HG02973 (cell line): ENCODE measurements around the gene ABCC3.

Source experiments
- ATAC-seq: cut with Tn5 transposase; IDR thresholded peaks from one replicate; pipeline ENCODE4 v1.9.1; 2021; ENCODE audit warnings: moderate library complexity; ENCODE audit not compliant: unreplicated experiment

ABCC3 gene

DNA sequence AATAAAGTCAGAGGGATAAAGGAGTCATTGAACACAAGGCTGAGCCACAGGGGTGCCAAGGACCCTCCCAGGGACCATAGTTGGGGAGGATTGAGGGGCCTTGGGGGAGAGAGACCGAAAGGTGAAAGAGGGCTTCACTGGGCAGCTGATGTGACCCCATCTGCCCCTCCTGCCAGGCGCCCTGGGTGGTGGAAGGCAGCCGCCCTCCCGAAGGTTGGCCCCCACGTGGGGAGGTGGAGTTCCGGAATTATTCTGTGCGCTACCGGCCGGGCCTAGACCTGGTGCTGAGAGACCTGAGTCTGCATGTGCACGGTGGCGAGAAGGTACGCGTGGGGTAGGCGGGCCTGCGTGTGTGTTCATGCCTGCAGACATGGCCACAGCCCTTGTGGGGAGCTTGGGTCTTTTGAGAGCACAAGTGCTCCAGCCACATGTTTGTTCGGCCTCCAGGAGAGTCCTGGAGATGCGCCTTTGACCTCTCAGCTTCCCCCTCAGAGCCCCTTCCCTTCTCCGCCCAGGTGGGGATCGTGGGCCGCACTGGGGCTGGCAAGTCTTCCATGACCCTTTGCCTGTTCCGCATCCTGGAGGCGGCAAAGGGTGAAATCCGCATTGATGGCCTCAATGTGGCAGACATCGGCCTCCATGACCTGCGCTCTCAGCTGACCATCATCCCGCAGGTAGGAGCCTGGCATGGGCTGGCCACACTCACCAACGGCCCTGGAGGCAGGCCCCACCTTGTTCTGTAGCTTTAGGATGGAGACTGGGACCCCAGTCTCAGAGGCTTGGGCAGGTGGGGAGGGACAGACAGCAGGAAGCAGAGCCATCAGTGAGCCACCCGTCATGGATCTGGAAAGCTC is 49.0 kb downstream of the ABCC3 start:
- no peak for ATAC-seq

DNA sequence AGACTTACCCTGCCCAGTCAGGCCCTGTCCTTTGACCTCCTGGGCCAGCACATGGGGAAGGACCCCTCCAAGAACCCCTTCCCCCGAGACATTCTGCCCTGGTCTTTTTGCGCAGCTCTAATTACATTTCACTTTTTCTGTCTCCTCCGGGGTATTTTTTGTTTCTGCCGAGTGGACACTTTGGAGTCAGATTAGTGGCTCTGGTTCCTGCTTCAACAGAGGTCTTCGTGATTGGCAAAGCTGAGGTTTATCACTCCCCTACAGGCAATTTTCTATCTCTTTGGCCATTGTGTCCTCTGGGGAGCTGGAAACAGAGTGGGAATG is 49.6 kb downstream of the ABCC3 start:
- no peak for ATAC-seq

DNA sequence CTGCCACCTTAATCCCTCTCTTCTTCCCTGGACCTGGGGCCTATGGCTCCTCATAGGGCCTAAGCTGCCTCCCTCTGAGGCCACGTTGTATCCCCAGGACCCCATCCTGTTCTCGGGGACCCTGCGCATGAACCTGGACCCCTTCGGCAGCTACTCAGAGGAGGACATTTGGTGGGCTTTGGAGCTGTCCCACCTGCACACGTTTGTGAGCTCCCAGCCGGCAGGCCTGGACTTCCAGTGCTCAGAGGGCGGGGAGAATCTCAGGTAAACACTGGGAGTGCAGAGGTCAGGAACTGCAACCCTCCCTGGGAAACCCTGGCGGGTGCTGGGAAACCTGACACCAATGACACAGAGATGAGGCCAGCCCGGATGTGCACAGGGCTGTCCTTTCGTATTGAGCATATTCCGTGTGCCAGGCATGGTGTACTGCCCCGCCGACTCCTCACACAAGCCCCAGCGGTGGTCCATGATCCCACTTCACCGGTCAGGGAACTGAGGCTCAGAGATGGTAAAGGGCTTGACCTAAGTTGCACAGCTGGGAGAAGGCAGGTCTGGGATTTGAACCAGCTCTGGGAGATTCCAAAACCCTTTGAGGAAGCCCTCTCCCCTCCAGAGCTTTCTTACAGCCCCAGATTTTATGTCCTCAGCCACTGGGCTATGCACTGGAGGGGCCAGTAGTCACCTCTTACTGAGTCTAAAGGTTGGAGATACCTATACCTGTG is 50.1 kb downstream of the ABCC3 start:
- no peak for ATAC-seq

DNA sequence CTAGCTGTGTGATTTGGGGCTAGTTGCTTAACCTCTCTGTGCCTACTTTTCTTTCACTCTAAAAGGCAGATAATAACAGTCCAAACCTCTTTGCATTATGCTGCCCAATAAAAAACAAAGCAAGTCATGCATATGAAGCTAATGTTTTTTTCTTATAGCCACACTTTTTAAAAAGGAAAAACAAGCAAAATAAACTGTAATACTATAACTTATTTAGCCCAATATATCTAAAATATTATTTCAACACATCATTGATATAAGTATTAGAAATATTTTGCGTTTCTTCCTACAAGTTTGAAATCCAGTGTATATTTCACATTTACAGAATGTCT is 50.6 kb downstream of the ABCC3 start:
- ATAC-seq = no peak

DNA sequence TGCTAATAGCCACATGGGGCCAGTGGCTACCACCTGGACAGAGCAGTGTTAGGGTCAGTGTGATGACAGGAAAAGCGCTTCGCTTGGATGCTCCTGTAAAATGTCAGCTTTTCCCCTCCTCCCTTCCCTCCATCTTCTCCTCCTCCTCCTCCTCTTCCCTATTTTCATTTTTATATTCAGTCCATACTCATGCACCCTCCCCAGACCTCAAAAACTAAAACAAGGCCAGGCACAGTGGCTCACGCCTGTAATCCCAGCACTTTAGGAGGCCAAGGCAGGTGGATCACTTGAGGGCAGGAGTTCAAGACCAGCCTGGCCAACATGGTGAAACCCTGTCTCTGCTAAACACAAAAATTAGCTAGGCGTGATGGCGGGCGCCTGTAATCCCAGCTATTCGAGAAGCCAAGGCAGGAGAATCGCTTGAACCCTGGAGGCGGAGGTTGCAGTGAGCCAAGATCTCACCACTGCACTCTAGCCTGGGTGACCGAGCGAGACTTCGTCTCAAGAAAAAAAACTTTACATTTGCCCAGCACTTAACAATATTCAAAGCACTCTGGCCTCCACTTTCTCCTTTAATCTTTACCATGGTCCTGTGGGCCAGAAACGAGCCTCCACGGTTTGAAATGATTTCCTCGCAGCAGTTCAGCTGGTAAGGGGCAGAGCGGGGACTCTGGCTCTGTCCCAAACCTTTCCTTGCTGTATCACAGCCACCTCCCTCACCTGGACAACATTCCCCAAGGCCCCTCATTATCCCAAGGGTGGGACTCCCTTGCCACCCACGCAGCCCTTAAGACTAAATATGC is 51.2 kb downstream of the ABCC3 start:
- no peak for ATAC-seq

DNA sequence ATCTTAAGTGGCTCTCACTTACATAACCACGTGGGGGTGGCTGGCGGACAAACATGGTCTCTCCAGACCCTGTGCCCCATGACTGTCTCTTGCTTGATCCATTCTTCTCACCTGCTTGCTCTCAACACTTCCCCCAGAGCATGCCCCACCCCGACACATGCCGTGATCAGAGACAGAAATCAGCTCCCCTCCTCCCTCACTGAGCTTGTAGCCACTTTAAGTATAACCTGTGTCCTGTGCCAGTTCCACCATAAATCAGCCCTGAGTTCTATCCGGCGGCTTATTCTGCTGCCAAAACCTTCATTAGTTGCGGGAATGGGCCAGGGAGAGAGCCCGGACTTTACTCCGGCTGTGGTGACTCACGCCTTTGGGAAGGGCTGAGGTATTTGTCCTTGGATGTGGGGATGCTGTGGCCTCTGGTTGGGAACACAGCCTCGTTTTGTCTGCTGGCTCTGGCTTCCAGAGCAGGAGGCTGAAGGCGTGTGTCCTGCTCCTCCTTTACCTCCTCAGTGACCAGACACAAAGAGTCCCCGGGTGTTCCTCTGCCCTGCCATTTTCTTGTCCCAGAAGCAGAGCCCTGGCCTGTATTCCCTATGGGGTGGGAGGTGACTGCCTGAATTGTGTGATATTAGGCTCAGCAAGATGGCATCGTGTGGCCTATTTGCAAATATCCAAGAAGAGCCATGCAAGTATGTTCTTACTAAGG is 52.0 kb downstream of the ABCC3 start:
- ATAC-seq = no peak

DNA sequence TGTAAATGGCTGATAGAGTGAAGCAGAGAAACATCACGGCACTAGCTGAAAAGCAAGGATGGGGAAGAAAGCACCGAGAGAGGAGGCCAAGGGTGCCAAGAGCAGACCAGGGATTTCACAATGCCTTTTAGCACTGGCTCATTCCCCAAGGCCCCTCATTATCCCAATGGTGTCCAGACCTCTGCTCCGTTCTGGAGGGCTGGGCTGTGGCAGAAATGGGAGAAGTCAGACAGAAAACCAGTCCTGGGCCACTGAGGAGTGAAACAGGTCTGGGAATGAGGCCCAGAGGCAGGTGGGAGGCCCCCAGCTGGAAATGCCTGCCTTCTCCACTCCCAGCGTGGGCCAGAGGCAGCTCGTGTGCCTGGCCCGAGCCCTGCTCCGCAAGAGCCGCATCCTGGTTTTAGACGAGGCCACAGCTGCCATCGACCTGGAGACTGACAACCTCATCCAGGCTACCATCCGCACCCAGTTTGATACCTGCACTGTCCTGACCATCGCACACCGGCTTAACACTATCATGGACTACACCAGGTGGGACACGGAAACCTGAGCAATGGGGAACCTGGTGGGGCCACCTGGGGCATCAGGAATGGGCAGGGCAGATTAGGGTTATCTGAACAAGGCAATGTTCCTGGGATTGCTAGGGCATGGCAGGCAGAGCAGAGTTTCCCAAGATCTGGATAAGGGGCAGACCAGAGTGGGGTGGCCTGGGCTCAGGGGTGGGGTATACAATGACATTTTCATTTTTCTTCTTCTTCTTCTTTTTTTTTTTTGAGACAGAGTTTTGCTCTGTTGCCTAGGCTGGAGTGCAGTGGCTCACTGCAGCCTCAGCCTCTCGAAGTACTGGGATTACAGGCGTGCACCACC is 52.8 kb downstream of the ABCC3 start:
- no peak for ATAC-seq

DNA sequence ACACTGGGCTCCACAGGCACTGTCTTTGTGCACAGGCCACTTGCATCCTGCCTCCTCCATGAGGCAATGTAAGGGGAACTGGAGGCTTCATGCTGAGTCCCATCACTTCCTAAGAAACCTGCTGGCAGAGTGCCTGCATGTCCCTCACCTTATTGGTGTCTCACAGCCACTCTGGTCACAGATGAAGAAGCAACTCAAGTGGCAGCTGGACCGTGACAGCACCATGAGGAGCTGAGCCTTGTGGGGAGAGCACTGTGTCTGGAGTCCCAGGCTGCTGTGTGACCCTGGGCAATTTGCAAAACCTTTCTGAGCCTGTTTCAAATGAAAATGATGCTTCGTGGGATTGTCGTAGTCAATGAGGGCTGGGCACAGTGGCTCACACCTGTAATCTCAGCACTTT is 53.6 kb downstream of the ABCC3 start:
- no peak for ATAC-seq

DNA sequence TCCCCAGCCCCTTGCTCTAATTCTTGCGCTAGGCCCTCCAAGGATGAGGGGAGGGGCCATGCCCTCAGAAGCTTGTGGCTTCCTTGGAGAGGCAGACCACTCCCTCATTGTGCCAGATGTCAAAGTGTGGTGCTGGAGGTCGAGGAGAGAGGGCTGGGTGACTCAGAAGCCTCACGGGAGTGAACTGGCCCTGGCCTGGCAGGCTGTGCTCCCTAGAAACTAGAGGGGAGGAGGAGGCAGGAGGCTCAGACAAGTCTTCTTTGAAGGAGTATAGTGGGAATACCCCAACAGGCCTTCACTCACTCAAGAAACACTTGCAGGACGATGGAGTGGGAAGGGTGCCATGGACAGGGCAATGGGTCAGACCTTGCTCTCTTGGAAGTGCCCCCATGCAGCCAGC is 54.6 kb downstream of the ABCC3 start:
- ATAC-seq = no peak

DNA sequence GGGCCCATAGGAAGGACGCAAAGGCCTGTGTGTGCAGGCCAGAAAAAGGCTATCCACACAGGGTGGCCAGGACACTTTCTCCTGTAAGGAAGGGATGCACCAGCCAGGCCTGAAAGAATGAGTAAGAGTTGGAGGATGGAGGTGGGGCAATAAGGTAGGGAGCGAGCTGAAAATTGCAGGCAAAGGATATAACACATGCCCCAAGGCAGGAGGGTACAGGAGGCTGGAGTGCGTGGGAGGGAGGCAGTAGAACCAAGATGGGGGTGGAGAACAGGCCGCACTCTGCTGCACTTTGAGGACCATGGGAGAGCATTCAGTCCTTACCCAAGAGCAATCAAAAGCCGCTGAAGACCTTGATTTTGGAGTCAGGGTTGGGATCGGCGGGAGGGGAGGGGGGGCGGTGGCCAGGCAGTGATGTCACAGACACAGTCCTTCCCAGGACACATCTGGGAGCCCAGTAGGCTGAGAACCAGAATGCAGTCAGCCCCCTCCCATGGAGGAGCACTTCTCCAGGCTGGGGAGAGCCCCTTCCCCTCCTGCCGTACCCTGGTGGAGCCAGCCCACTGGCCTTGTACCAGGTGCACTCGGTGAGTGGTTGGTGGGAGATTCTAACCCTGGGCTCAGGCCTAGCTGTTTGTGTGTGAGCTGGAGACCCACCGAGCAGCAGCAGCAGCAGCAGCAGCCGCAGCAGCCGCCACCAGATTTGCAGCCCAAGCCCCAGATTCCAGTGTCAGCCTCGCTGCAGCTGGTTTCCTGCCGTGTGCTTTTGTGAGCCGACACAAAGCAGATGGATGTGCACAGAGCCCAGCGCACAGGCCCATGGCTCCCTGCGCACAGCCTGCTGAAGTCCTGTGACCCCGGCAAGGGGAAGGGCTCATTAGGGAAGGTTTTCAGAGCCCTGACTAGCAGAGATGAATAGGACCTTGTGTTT is 55.5 kb downstream of the ABCC3 start:
- ATAC-seq = no peak

DNA sequence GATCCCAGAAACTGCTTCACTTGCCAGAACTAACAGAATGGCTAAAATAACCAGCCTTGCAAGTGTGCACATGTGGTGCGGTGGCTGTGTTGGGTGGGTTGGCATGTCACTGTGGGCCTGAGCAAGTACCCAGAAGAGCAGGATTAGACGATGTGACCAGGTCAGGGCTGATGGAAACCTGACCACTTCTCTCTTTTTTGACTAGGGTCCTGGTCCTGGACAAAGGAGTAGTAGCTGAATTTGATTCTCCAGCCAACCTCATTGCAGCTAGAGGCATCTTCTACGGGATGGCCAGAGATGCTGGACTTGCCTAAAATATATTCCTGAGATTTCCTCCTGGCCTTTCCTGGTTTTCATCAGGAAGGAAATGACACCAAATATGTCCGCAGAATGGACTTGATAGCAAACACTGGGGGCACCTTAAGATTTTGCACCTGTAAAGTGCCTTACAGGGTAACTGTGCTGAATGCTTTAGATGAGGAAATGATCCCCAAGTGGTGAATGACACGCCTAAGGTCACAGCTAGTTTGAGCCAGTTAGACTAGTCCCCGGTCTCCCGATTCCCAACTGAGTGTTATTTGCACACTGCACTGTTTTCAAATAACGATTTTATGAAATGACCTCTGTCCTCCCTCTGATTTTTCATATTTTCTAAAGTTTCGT is 56.3 kb downstream of the ABCC3 start:
- ATAC-seq = no peak

DNA sequence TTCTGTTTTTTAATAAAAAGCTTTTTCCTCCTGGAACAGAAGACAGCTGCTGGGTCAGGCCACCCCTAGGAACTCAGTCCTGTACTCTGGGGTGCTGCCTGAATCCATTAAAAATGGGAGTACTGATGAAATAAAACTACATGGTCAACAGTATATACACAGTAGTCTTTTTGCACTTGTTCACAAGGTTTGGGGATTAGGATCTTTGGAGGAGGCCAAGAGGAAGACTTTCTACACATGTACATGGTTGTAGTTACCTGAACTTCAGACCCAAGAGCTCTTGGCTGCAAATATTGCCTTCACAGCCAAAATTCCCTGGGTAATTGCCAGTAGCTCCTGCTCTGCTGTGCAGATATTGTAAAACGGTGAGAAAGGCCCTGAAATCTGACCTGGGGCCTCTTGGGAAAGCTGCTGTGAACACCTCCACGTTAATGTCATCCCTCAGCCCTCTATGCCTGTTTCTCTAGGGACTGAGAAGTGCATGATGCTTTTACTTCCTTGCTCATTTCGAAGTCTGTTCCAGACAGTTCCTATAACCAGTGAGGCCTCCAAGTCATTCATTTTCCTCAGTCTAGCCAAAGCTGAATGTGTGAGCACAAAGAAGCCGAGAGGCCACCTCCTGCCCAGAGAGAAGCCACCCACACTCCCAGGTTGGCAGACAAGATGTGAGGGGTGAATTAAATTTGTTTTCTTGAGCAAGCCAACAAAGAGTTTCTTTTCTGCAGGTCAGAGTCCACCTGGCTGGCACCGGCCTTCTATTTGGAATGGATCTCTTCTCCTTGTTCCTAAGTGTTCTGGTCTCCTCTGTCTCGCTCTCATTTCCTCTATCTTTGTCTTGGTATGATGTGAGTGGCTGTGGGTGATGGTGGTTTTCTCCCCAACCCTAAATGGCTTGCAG is 57.1 kb downstream of the ABCC3 start:
- no peak for ATAC-seq

DNA sequence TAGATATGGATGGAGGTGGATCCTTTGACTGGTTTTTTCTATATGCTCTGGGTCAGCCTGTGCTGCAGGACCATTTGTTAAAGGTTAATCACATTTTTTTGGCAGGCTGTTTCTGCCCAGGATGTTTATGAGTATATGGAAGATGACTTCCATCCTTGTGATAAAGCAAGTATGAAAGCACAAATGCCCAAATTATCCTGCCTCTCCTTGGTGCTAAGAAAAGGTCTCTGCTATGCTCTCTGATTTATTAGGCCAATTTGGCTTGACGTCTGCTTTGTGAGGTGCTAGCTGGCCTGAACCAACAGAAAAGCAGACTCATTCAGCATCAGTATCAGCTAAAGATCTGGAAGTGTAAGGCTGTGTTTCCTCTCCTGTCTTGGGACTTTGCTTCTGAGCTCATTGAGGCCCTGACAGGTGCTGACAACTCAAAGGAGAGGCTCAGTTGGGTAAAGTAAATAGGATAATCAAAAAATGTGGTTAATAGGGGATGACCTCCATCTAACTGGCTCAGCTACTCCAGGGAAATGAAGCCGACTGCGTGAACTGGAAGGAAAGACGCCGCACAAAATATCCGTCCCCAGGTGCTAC is 57.9 kb downstream of the ABCC3 start:
- no peak for ATAC-seq

DNA sequence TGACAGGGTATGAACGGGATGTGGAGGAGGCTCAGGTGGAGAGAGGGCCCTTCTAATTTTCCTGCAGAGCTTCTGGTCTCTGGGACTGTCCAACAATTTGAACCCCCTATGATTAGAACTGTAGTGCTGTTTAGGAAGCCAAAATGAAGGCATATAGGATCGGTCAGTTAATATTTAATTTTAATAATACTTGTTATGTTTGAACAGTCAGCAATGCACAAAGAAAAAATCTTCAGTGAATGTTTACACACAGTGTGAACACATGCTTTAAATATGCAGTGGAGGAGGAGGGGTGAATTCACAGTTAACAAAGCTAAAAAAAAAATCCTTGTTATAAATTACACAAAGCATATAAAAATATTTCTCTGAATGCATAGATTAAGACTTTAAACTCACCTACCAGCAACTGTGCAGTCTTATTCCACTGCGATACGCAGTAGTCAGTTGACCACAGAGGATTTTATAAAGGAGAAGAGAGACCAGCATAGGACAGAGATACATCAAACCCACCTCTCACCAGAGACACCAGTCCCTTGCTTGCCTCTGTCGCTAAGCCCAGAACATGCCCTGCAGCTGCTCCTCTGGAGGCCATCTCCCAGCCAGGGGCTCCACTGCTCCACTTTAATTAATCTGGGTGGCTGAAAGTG is 58.5 kb downstream of the ABCC3 start:
- no peak for ATAC-seq

DNA sequence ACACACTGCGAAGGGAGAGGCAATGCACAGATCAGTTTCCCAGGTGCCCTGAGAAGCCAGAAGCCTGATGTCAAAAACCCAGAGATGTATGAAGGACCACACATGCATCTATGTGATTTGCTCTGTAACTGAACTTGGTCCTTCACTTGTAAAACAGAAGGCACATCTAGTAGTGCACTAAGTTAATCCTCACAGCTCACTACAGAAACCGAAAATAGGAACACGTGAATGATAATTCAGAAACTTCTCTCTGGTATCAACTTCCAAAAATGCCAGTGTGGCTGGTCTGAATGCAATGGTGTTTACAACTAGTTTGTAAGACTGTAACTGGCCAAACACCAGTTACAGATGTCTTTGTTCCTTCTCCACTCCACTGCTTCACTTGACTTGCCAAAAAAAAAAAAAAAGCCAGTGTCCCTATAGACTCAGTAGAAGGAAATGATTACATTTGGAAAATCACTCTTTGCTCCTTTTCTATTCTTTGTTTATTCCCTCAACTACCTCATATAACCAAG is 61.7 kb downstream of the ABCC3 start:
- no peak for ATAC-seq

DNA sequence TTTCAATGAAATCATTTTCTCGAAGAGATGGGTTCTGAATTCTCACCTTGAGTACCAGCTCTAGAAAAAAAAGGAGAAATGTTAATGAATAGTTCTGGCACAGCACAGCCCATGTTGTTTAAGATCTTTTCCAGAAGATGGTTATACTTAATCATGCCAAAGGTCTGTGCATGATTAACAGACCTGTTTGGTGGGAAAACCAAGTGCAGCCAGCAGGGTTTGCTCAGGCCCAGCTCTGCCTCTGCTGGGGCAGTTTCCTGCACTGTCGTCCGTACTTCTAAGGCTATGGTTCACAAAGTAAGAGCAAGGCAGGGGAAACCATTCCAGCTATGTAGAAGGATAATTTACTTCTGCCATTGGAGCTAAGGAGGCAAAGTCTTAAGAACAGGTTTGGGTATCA is 62.4 kb downstream of the ABCC3 start:
- ATAC-seq = no peak
